ENCODE data around the gene ATP1B2. TPM values are rescaled to one million over a fixed set of nuclear protein-coding genes. Genes with fewer than 3 reads are reported as not detected.

The ATP1B2 gene
- total RNA-seq, 5 donors from 2014 or later (not counting 1 experiment from before 2014, with no cell fraction given): 0.07 to 0.57 (median 0.43) TPM; not detected in 1

DNA sequence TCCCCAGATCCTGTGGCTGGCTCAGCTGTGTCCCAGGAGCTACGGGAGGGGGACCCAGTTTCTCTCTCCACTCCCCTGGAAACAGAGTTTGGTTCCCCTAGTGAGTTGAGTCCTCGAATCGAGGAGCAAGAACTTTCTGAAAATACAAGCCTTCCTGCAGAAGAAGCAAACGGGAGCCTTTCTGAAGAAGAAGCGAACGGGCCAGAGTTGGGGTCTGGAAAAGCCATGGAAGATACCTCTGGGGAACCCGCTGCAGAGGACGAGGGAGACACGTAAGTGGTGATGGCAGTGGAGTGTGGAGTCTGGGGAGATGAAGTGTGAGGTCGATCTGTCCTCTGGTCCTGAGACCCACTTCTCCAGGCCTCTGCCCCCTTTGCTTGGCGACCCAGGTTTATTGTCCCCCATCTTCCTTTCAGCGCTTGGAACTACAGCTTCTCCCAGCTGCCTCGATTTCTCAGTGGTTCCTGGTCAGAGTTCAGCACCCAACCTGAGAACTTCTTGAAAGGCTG is 38.1 kb downstream of the ATP1B2 start:
- Histone ChIP-seq H3K4me1 (ENCODE audit: control insufficient read depth in 1 of 2, extremely low read depth in 1 of 2, insufficient read depth in 2 of 2, low read length in 2 of 2) (peaks cover 17 to 30% of the 10 kb centered on the region in 2 experiments), H3K27ac (ENCODE audit: low read length) (no peak overlapping the region), H3K36me3 (ENCODE audit: control insufficient read depth in 2 of 2, extremely low read depth in 1 of 2, insufficient read depth in 1 of 2, low read length in 1 of 2) (peaks cover 0 to 6% of the 10 kb centered on the region in 2 donors), H3K9me3 (no peaks in the 10 kb centered on the region), H3K27me3 (replicated peaks in 1 of 2; ENCODE audit: control insufficient read depth in 2 of 2, extremely low read depth in 1 of 2, insufficient read depth in 2 of 2, low read length in 1 of 2) (no peaks in the 10 kb centered on the region), H3K4me3 (ENCODE audit: control insufficient read depth in 1 of 2, extremely low read depth in 1 of 2, low read length in 1 of 2) (peak overlapping the region; percentile 89)
- Mint-ChIP-seq H3K4me1 (peaks cover 38 to 48% (median 44%) of the 10 kb centered on the region in 3 donors), H3K36me3 (peaks cover 14% of the 10 kb centered on the region), H3K27ac (peak overlapping the region in 1 of 2 donors; percentile 100), H3K4me3 (peak overlapping the region; percentile 85 to 99 (median 96)), H3K9me3 (no peaks in the 10 kb centered on the region), H3K27me3 (no peaks in the 10 kb centered on the region)
- WGBS (ENCODE audit: insufficient coverage): 28% methylated on average over 11 of the region's 13 CpGs
- ChIA-PET POLR2A (no interaction called here), CTCF (interaction anchor here in 1 of 2 donors (0.6 to 3.6 kb wide), 5 partner anchors 38 to 100 kb away, joined by 4 to 36 read pairs (median 17); partner anchors contain the start of genes ATP1B2 and FXR2)
- ATAC-seq (replicated peaks in 1 of 4): no peak
- peak in 1 of 35 experiments; percentile 16 for DNase-seq

DNA sequence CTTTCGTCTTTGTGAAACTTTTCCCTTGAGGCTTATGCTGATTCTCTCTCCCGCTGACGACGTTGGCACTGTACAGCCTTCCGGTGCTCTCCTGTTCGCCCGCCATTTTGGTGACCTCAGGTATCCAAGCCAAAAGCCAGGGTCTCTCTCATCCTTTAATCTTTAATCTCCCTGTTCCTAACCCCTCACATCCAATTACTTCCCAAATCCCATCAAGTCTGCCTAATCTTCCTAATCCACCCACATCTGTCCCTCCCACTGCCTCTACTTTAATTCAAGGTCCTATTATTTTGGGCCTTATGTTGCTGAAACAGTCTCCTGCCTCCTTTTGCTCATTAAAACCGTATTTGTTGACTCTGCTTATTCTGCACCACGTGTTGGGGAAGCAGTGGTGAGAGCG is 44.9 kb downstream of the ATP1B2 start:
- POLR2A ChIA-PET: no interaction called here
- Histone ChIP-seq H3K4me3 (ENCODE audit: control insufficient read depth in 1 of 2, extremely low read depth in 1 of 2, low read length in 1 of 2) (no peak overlapping the region), H3K27me3 (replicated peaks in 1 of 2; ENCODE audit: control insufficient read depth in 2 of 2, extremely low read depth in 1 of 2, insufficient read depth in 2 of 2, low read length in 1 of 2) (peaks cover 0 to 7% of the 10 kb centered on the region in 2 experiments), H3K27ac (ENCODE audit: low read length) (no peak overlapping the region), H3K36me3 (ENCODE audit: control insufficient read depth in 2 of 2, extremely low read depth in 1 of 2, insufficient read depth in 1 of 2, low read length in 1 of 2) (peaks cover 0 to 10% of the 10 kb centered on the region in 2 donors), H3K4me1 (ENCODE audit: control insufficient read depth in 1 of 2, extremely low read depth in 1 of 2, insufficient read depth in 2 of 2, low read length in 2 of 2) (no peaks in the 10 kb centered on the region), H3K9me3 (no peaks in the 10 kb centered on the region)
- Mint-ChIP-seq H3K9me3 (no peaks in the 10 kb centered on the region), H3K36me3 (peaks cover 34% of the 10 kb centered on the region), H3K27me3 (peaks cover 2% of the 10 kb centered on the region in 2 donors), H3K4me3 (no peak overlapping the region), H3K4me1 (no peaks in the 10 kb centered on the region), H3K27ac (no peak overlapping the region)
- ATAC-seq (replicated peaks in 1 of 4) (no peak), DNase-seq (no peak)
- CTCF ChIA-PET: no interaction called here
- 92% methylated on average over 10 of the region's 10 CpGs for WGBS (ENCODE audit: insufficient coverage)

DNA sequence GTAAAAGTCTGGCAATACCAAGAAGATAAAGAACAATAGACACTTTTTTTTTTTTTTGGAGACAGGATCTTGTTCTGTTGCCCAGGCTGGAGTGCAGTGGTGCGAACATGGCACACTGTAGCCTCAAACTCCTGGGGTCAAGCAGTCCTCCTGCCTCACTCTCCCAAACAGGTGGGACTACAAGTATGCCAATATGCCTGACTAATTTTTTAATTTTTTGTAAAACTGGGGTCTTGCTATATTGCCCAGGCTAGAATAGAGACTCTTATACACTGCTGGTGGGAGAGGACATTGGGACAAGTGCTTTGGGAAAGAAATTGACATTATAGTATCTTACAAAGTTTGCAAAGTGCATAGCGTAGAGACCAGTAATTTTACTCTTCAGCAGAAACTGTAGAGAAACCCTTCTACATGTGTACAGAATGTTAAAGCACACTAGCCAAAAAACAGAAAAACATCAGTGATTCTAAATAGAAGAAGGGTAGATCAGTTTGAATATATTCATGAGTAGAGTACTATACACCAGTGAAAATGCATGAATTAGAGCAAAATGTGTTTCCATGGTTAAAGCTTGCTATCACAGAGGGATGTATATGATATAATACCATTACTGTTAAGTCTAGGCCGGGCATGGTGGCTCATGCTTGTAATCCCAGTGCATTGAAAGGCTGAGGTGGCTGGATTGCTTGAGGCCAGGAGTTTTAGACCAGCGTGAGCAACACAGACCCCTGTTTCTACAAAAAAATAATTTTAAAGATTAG is 47.3 kb downstream of the ATP1B2 start:
- Mint-ChIP-seq H3K4me1 (no peaks in the 10 kb centered on the region), H3K4me3 (no peak overlapping the region), H3K27ac (no peak overlapping the region), H3K36me3 (peaks cover 50% of the 10 kb centered on the region), H3K27me3 (peaks cover 5 to 10% of the 10 kb centered on the region in 2 donors), H3K9me3 (no peaks in the 10 kb centered on the region)
- H3K4me3 ChIP-seq (ENCODE audit: control insufficient read depth in 1 of 2, extremely low read depth in 1 of 2, low read length in 1 of 2): no peak overlapping the region
- ChIA-PET CTCF (no interaction called here), POLR2A (no interaction called here)
- H3K9me3 ChIP-seq: no peaks in the 10 kb centered on the region
- DNase-seq (no peak), ATAC-seq (replicated peaks in 1 of 4) (no peak)
- no peaks in the 10 kb centered on the region for H3K4me1 ChIP-seq (ENCODE audit: control insufficient read depth in 1 of 2, extremely low read depth in 1 of 2, insufficient read depth in 2 of 2, low read length in 2 of 2)
- no peak overlapping the region for H3K27ac ChIP-seq (ENCODE audit: low read length)
- H3K27me3 ChIP-seq (replicated peaks in 1 of 2; ENCODE audit: control insufficient read depth in 2 of 2, extremely low read depth in 1 of 2, insufficient read depth in 2 of 2, low read length in 1 of 2): peaks cover 0 to 31% of the 10 kb centered on the region in 2 experiments
- WGBS (ENCODE audit: insufficient coverage): no CpG with 5 or more reads among the region's 4 CpGs
- peaks cover 5 to 29% of the 10 kb centered on the region in 2 donors for H3K36me3 ChIP-seq (ENCODE audit: control insufficient read depth in 2 of 2, extremely low read depth in 1 of 2, insufficient read depth in 1 of 2, low read length in 1 of 2)

DNA sequence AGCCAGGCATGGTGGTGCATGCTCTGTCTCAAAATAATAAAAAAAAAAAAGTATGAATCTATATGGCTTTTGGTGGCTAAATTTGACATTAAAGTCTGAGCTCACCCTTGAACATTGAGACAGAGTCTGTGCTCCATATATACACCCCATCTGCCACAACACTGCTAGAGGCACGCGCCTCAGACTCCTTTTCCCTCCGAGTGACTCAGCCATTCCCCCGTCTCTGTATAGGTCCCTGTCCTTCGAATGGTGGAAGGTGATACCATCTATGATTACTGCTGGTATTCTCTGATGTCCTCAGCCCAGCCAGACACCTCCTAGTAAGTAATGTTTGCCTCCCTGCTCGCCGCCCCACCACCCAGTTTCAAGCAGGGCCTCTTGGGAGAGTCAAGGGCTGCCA is 49.8 kb downstream of the ATP1B2 start:
- peaks cover 24 to 29% of the 10 kb centered on the region in 2 donors for H3K27me3 Mint-ChIP-seq
- H3K27ac ChIP-seq (ENCODE audit: low read length): no peak overlapping the region
- no peak overlapping the region for H3K4me3 ChIP-seq (ENCODE audit: control insufficient read depth in 1 of 2, extremely low read depth in 1 of 2, low read length in 1 of 2)
- no peaks in the 10 kb centered on the region for H3K9me3 Mint-ChIP-seq
- no peak overlapping the region for H3K27ac Mint-ChIP-seq
- WGBS (ENCODE audit: insufficient coverage): 96% methylated on average over 4 of the region's 7 CpGs
- H3K9me3 ChIP-seq: no peaks in the 10 kb centered on the region
- DNase-seq (no peak), ATAC-seq (replicated peaks in 1 of 4) (no peak)
- H3K4me1 Mint-ChIP-seq: peaks cover 11 to 12% (median 11%) of the 10 kb centered on the region in 3 donors
- H3K4me3 Mint-ChIP-seq: no peak overlapping the region
- peaks cover 0 to 53% of the 10 kb centered on the region in 2 experiments for H3K27me3 ChIP-seq (replicated peaks in 1 of 2; ENCODE audit: control insufficient read depth in 2 of 2, extremely low read depth in 1 of 2, insufficient read depth in 2 of 2, low read length in 1 of 2)
- H3K36me3 Mint-ChIP-seq: peaks cover 47% of the 10 kb centered on the region
- peaks cover 0 to 14% of the 10 kb centered on the region in 2 experiments for H3K4me1 ChIP-seq (ENCODE audit: control insufficient read depth in 1 of 2, extremely low read depth in 1 of 2, insufficient read depth in 2 of 2, low read length in 2 of 2)
- ChIA-PET POLR2A (no interaction called here), CTCF (no interaction called here)
- peaks cover 7 to 25% of the 10 kb centered on the region in 2 donors for H3K36me3 ChIP-seq (ENCODE audit: control insufficient read depth in 2 of 2, extremely low read depth in 1 of 2, insufficient read depth in 1 of 2, low read length in 1 of 2)

DNA sequence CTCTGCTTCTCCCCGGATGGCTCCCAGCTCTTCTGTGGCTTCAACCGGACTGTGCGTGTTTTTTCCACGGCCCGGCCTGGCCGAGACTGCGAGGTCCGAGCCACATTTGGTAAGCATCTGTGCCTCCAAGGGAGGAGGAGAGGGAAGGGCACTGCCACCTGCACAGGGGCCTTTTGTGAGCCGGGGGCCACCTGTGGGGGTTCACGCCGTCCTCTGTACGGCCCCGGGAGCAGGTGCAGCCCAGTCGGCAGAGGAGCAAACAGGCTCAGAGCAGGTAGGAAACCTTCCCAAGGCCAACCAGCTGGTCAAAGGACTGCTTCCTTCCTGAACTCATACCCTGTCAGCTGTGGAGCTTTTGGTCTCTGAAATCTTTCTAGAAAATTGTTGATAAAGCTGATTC is 51.0 kb downstream of the ATP1B2 start:
- no peak overlapping the region for H3K27ac Mint-ChIP-seq
- H3K4me1 Mint-ChIP-seq: peaks cover 16 to 21% (median 17%) of the 10 kb centered on the region in 3 donors
- Histone ChIP-seq H3K27me3 (replicated peaks in 1 of 2; ENCODE audit: control insufficient read depth in 2 of 2, extremely low read depth in 1 of 2, insufficient read depth in 2 of 2, low read length in 1 of 2) (peaks cover 0 to 64% of the 10 kb centered on the region in 2 experiments), H3K4me3 (ENCODE audit: control insufficient read depth in 1 of 2, extremely low read depth in 1 of 2, low read length in 1 of 2) (no peak overlapping the region), H3K36me3 (ENCODE audit: control insufficient read depth in 2 of 2, extremely low read depth in 1 of 2, insufficient read depth in 1 of 2, low read length in 1 of 2) (peaks cover 7 to 23% of the 10 kb centered on the region in 2 donors), H3K4me1 (ENCODE audit: control insufficient read depth in 1 of 2, extremely low read depth in 1 of 2, insufficient read depth in 2 of 2, low read length in 2 of 2) (peaks cover 0 to 18% of the 10 kb centered on the region in 2 experiments), H3K9me3 (no peaks in the 10 kb centered on the region), H3K27ac (ENCODE audit: low read length) (no peak overlapping the region)
- ChIA-PET CTCF (no interaction called here), POLR2A (no interaction called here)
- no peak overlapping the region for H3K4me3 Mint-ChIP-seq
- ATAC-seq (replicated peaks in 1 of 4) (no peak), DNase-seq (no peak)
- H3K27me3 Mint-ChIP-seq: peaks cover 35 to 40% of the 10 kb centered on the region in 2 donors
- H3K36me3 Mint-ChIP-seq: peaks cover 37% of the 10 kb centered on the region
- 99% methylated on average over 10 of the region's 14 CpGs for WGBS (ENCODE audit: insufficient coverage)
- H3K9me3 Mint-ChIP-seq: no peaks in the 10 kb centered on the region

DNA sequence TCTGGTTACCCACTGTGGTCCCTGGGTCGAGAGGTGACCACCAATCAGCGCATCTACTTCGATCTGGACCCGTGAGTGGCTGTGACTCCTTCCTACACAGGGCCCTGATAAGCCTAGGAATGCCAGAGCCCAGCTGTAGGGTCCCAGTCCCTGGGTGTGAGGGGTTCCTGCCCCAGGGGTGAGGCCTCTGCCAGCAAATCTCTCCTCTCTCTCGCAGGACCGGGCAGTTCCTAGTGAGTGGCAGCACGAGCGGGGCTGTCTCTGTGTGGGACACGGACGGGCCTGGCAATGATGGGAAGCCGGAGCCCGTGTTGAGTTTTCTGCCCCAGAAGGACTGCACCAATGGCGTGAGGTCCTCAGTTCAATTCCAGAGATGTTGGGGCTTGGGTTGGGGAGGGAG is 52.0 kb downstream of the ATP1B2 start:
- 91% methylated on average over 12 of the region's 13 CpGs for WGBS (ENCODE audit: insufficient coverage)
- Mint-ChIP-seq H3K27me3 (peaks cover 39 to 51% of the 10 kb centered on the region in 2 donors), H3K4me1 (peaks cover 16 to 21% (median 17%) of the 10 kb centered on the region in 3 donors), H3K36me3 (peaks cover 36% of the 10 kb centered on the region), H3K4me3 (no peak overlapping the region), H3K9me3 (no peaks in the 10 kb centered on the region), H3K27ac (no peak overlapping the region)
- no peak overlapping the region for H3K4me3 ChIP-seq (ENCODE audit: control insufficient read depth in 1 of 2, extremely low read depth in 1 of 2, low read length in 1 of 2)
- peaks cover 0 to 18% of the 10 kb centered on the region in 2 experiments for H3K4me1 ChIP-seq (ENCODE audit: control insufficient read depth in 1 of 2, extremely low read depth in 1 of 2, insufficient read depth in 2 of 2, low read length in 2 of 2)
- H3K27ac ChIP-seq (ENCODE audit: low read length): no peak overlapping the region
- H3K27me3 ChIP-seq (replicated peaks in 1 of 2; ENCODE audit: control insufficient read depth in 2 of 2, extremely low read depth in 1 of 2, insufficient read depth in 2 of 2, low read length in 1 of 2): peaks cover 0 to 73% of the 10 kb centered on the region in 2 experiments
- ChIA-PET CTCF (no interaction called here), POLR2A (no interaction called here)
- H3K36me3 ChIP-seq (ENCODE audit: control insufficient read depth in 2 of 2, extremely low read depth in 1 of 2, insufficient read depth in 1 of 2, low read length in 1 of 2): peaks cover 7 to 23% of the 10 kb centered on the region in 2 donors
- ATAC-seq (replicated peaks in 1 of 4): no peak
- DNase-seq: no peak
- no peaks in the 10 kb centered on the region for H3K9me3 ChIP-seq

Measured in T-cell (primary cell).